ENCODE results near the gene CLUH.

CLUH gene

DNA sequence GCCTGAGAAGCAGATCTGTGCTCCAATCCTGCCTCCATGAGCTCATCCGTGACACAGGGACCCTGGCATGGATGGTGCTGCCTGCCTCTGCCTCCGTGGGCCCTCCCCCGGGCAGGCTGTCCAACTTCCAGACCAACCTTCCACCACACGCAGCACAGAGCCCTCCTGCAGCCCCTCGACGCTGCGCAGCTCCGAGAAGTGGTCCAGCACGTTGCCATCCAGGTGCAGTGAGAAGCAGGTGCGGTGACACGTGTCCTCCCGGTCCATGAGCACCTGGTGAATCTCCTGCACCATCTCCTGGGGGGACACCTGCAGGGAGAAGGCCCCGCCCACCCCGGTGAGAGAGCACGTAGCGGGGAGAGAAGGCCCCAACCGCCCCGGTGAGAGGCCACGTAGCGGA lies 8.4 kb downstream of the CLUH start:
- Histone ChIP-seq H3K79me2 (ENCODE audit: low read length) (peaks cover 53% of the 10 kb centered on the region), H3K9me3 (replicated peaks; ENCODE audit: insufficient read depth, low read length) (no peaks in the 10 kb centered on the region), H3K27ac (ENCODE audit: low read length) (no peak overlapping the region), H3K36me3 (replicated peaks; ENCODE audit: insufficient read depth, low read length) (no peaks in the 10 kb centered on the region; the same call in 1 of the 2 replicates), H3K9ac (ENCODE audit: low read length) (no peak overlapping the region), H2AFZ (ENCODE audit: low read length) (no peak overlapping the region), H4K20me1 (ENCODE audit: insufficient read depth, low read length) (peaks cover 31% of the 10 kb centered on the region), H3K4me3 (ENCODE audit: low read length) (no peak overlapping the region), H3K4me2 (ENCODE audit: low read depth, low read length) (no peak overlapping the region), H3K4me1 (ENCODE audit: low read length) (no peaks in the 10 kb centered on the region), H3F3A (ENCODE audit: insufficient read depth, low read length) (no peaks in the 10 kb centered on the region), H3K9me2 (replicated peaks; ENCODE audit: insufficient read depth, low read length) (no peaks in the 10 kb centered on the region), H3K27me3 (replicated peaks; ENCODE audit: insufficient read depth, low read length) (no peaks in the 10 kb centered on the region)
- DNase-seq, result no peak
- TF ChIP-seq, protein P1, sequence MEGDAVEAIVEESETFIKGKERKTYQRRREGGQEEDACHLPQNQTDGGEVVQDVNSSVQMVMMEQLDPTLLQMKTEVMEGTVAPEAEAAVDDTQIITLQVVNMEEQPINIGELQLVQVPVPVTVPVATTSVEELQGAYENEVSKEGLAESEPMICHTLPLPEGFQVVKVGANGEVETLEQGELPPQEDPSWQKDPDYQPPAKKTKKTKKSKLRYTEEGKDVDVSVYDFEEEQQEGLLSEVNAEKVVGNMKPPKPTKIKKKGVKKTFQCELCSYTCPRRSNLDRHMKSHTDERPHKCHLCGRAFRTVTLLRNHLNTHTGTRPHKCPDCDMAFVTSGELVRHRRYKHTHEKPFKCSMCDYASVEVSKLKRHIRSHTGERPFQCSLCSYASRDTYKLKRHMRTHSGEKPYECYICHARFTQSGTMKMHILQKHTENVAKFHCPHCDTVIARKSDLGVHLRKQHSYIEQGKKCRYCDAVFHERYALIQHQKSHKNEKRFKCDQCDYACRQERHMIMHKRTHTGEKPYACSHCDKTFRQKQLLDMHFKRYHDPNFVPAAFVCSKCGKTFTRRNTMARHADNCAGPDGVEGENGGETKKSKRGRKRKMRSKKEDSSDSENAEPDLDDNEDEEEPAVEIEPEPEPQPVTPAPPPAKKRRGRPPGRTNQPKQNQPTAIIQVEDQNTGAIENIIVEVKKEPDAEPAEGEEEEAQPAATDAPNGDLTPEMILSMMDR (IDR thresholded peaks at IDR 0.05; ENCODE audit: low read length), result no peak
- no peak for TF ChIP-seq EZH2phosphoT487 (IDR thresholded peaks at IDR 0.05; ENCODE audit: low read length)
- no peak for TF ChIP-seq EZH2 (optimal IDR thresholded peaks at IDR 0.05; ENCODE audit: low read depth, low read length)

DNA sequence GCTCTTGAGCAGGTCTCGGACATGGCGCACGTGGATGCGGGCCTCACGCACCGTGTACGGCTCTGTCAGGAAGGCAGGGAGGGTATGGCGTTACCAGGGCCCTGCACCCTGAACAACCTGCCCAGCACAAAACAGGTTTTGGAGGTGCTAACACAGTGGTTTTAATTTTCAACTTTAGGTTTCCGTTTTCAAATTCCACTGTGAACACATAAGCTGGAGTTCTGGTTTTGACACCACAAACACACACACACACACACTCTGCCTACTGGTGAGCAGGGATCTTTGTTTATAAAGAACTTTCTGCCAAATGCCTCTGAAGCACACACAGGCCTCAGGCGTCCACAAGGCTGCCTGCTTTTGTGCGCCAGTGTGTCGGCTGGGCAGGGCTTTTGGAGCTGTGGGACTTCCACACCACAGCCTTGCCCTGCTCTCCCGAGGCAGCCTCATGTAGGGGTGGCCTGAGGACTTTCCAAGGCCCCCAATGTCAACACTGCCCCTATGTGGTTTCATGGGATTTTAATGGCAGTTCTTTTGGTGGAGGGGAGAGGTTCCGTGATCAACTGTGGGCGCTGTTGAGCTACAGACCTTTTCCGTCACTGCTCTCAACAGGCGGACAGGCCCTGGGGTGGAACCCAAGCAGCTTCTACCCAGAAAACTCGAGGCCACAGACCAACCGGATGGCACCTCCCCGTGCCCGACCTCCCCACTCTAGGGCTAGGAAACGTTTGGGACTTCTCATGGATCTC lies 9.4 kb downstream of the CLUH start:
- Histone ChIP-seq H3K9ac (ENCODE audit: low read length) (no peak overlapping the region), H3K36me3 (replicated peaks; ENCODE audit: insufficient read depth, low read length) (no peaks in the 10 kb centered on the region; the same call in 1 of the 2 replicates), H3F3A (ENCODE audit: insufficient read depth, low read length) (no peaks in the 10 kb centered on the region), H3K9me3 (replicated peaks; ENCODE audit: insufficient read depth, low read length) (no peaks in the 10 kb centered on the region), H3K4me3 (ENCODE audit: low read length) (no peak overlapping the region), H3K4me1 (ENCODE audit: low read length) (no peaks in the 10 kb centered on the region), H3K79me2 (ENCODE audit: low read length) (peaks cover 49% of the 10 kb centered on the region), H2AFZ (ENCODE audit: low read length) (no peak overlapping the region), H3K27ac (ENCODE audit: low read length) (no peak overlapping the region), H3K4me2 (ENCODE audit: low read depth, low read length) (no peak overlapping the region), H4K20me1 (ENCODE audit: insufficient read depth, low read length) (peaks cover 21% of the 10 kb centered on the region), H3K9me2 (replicated peaks; ENCODE audit: insufficient read depth, low read length) (no peaks in the 10 kb centered on the region), H3K27me3 (replicated peaks; ENCODE audit: insufficient read depth, low read length) (no peaks in the 10 kb centered on the region)
- no peak for DNase-seq
- TF ChIP-seq, protein P1 (IDR thresholded peaks at IDR 0.05; ENCODE audit: low read length), result no peak
- TF ChIP-seq EZH2 (optimal IDR thresholded peaks at IDR 0.05; ENCODE audit: low read depth, low read length), result no peak
- TF ChIP-seq EZH2phosphoT487 (IDR thresholded peaks at IDR 0.05; ENCODE audit: low read length), result no peak

DNA sequence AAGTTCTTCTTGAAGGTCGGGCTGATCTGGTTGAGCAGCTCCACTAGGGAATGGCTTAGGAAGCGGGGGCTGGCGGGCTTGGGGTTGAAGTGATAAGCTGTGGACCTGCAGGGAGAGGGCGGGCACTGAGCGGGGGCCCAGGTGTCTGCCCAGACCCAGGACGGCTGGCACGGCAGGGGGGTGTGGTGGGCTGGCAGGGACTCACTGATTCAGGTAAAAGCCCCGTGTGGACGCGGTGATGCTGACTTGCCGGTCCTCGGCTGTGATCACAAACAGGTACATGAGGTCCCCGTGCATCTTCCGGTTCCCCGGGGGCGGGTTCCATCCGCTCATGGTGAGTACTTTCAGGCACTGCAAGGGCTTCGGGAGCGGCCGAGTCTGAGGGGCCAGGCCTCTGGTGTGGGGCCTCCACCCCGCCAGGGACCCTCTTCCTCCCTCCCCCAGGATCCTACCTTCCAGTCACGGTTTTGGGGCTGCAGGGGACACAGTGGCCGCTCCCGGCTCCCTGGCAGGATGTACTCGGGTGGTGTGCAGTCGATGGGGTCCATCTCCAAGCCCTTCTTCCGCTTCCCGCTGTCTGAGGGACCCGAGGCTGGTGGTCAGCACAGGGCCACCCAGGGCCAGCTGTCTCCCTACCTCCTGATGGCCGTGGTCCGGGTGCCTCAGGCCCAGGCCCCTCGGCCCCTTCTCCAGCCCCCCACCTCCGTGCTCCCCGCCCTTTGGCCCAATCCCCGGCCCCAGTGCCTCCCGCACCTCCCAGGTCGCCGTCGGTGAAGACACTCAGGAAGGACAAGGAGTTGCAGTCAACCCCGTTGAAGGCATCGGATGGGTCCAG lies 10.2 kb downstream of the CLUH start:
- no peak for DNase-seq
- Histone ChIP-seq H3K36me3 (replicated peaks; ENCODE audit: insufficient read depth, low read length) (no peaks in the 10 kb centered on the region; the same call in 1 of the 2 replicates), H3F3A (ENCODE audit: insufficient read depth, low read length) (no peaks in the 10 kb centered on the region), H3K9ac (ENCODE audit: low read length) (no peak overlapping the region), H4K20me1 (ENCODE audit: insufficient read depth, low read length) (peaks cover 13% of the 10 kb centered on the region), H3K9me3 (replicated peaks; ENCODE audit: insufficient read depth, low read length) (no peaks in the 10 kb centered on the region), H3K27me3 (replicated peaks; ENCODE audit: insufficient read depth, low read length) (no peaks in the 10 kb centered on the region), H3K4me1 (ENCODE audit: low read length) (no peaks in the 10 kb centered on the region), H3K4me2 (ENCODE audit: low read depth, low read length) (no peak overlapping the region), H2AFZ (ENCODE audit: low read length) (no peak overlapping the region), H3K79me2 (ENCODE audit: low read length) (peaks cover 41% of the 10 kb centered on the region), H3K4me3 (ENCODE audit: low read length) (no peak overlapping the region), H3K9me2 (replicated peaks; ENCODE audit: insufficient read depth, low read length) (no peaks in the 10 kb centered on the region), H3K27ac (ENCODE audit: low read length) (no peak overlapping the region)
- TF ChIP-seq EZH2phosphoT487 (IDR thresholded peaks at IDR 0.05; ENCODE audit: low read length) (no peak), EZH2 (optimal IDR thresholded peaks at IDR 0.05; ENCODE audit: low read depth, low read length) (no peak)
- TF ChIP-seq, protein P1 (IDR thresholded peaks at IDR 0.05; ENCODE audit: low read length), result no peak

All from MM.1S (cell line).